ENCODE measurements around the gene ACP3.
A peak's percentile ranks its signal among the peaks of the same experiment; 100 is the strongest.

ACP3 gene

DNA sequence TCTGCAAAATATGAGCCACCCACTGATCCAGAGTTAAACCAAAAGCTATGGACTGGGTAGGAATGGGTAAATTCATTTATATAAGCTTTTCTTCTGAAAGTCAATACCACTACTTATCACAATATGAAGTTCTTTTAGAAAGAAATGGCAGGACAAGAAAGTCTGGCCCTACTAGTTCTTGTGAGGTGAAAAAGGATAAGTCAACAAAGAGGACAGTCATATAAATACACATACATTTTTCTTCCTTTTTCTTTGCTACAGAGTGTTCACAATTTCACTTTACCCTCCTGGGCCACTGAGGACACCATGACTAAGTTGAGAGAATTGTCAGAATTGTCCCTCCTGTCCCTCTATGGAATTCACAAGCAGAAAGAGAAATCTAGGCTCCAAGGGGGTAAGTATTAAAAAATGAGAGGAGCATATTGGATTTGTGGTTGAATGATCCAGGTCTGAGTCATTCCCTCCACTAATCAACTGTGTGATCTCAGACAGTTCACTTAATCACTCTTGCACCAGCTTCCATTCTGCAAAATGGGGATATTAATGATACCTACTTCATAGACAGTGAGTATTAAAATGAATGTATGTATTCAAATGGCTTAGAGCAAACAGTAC, 27.6 kb downstream of the ACP3 start:
- TF ChIP-seq, protein P1, sequence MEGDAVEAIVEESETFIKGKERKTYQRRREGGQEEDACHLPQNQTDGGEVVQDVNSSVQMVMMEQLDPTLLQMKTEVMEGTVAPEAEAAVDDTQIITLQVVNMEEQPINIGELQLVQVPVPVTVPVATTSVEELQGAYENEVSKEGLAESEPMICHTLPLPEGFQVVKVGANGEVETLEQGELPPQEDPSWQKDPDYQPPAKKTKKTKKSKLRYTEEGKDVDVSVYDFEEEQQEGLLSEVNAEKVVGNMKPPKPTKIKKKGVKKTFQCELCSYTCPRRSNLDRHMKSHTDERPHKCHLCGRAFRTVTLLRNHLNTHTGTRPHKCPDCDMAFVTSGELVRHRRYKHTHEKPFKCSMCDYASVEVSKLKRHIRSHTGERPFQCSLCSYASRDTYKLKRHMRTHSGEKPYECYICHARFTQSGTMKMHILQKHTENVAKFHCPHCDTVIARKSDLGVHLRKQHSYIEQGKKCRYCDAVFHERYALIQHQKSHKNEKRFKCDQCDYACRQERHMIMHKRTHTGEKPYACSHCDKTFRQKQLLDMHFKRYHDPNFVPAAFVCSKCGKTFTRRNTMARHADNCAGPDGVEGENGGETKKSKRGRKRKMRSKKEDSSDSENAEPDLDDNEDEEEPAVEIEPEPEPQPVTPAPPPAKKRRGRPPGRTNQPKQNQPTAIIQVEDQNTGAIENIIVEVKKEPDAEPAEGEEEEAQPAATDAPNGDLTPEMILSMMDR (conservative IDR thresholded peaks at IDR 0.05; ENCODE audit: control insufficient read depth, insufficient read depth, low read depth, low read length), result no peak
- DNase-seq (ENCODE audit: low read depth), result peak; percentile 71
- no peak overlapping the region for H3K4me3 ChIP-seq (ENCODE audit: control insufficient read depth, low read depth, low read length)

DNA sequence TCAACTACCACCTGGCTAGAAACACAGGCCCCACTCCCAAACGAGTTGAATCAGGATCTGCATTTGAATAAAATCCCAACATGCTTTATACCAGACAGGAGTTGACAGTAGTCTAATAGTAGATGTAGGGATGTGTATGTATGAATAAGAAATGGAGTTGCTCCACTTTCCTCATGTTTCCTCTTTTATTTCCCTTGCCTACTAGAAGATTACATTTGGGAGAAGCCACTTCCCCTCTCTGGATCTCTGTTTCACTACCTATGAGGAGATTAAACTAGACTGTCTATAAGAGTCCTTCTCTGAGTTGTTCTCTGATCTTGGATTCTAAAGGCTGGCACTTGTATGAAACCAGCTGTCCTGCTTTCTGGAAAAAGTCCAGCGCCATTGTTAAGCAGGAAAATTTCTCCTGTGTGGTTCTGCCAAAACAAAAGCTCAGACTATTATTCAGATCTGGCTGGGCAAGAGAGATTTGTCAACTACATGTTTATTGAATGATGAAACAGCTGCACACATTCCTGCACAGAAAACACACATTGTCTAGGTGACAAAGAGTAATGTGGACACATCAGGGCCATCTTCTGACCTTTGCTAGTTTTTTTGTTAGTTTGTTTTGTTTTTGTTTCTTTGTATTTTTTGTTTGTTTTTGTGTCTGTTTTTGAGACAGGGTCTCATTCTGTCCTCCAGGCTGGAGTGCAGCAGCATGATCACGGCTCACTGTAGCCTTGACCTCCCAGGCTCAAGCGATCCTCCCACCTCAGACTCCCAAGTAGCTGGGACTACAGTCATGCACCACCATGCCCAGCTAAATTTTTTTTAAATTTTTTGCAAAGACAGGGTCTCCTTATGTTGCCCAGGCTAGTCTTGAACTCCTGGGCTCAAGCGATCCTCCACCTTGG, 29.9 kb downstream of the ACP3 start:
- peak; percentile 39 for DNase-seq (ENCODE audit: low read depth)
- TF ChIP-seq, protein P1 (conservative IDR thresholded peaks at IDR 0.05; ENCODE audit: control insufficient read depth, insufficient read depth, low read depth, low read length), result no peak
- H3K4me3 ChIP-seq (ENCODE audit: control insufficient read depth, low read depth, low read length), result no peak overlapping the region

DNA sequence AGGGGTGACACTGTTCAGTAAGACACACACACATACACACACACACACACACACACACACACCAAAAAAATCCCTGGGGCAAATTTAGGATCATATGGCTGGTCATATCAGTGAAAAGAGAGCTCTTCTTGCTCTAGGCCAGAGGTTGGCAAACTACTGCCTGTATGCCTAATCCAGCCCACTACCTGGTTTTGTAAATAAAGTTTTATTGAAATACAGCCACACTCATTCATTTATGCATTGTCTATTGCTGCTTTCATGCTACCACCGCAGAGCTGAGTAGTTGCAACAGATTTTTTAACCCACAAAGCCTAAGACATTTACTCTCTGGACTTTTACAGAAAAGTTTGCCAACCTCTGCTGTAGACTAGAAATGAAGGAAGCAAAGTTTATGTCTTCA, 30.6 kb downstream of the ACP3 start:
- H3K4me3 ChIP-seq (ENCODE audit: control insufficient read depth, low read depth, low read length), result no peak overlapping the region
- no peak for DNase-seq (ENCODE audit: low read depth)
- TF ChIP-seq, protein P1 (conservative IDR thresholded peaks at IDR 0.05; ENCODE audit: control insufficient read depth, insufficient read depth, low read depth, low read length), result no peak

GRCh38 chr3:132348531-132348930, 31.3 kb downstream of the ACP3 start:
- H3K4me3 ChIP-seq (ENCODE audit: control insufficient read depth, low read depth, low read length), result no peak overlapping the region
- no peak for DNase-seq (ENCODE audit: low read depth)

GRCh38 chr3:132350814-132351213, 33.6 kb downstream of the ACP3 start:
- TF ChIP-seq, protein P1 (conservative IDR thresholded peaks at IDR 0.05; ENCODE audit: control insufficient read depth, insufficient read depth, low read depth, low read length), result no peak
- no peak overlapping the region for H3K4me3 ChIP-seq (ENCODE audit: control insufficient read depth, low read depth, low read length)
- DNase-seq (ENCODE audit: low read depth), result no peak

More at GRCh38 chr3:132348531-132348930, 31.3 kb downstream of the ACP3 start:
- TF ChIP-seq, protein P1 (conservative IDR thresholded peaks at IDR 0.05; ENCODE audit: control insufficient read depth, insufficient read depth, low read depth, low read length), result no peak

- no peak for DNase-seq (ENCODE audit: low read depth)
- no peak overlapping the region for H3K4me3 ChIP-seq (ENCODE audit: control insufficient read depth, low read depth, low read length)
- TF ChIP-seq, protein P1 (conservative IDR thresholded peaks at IDR 0.05; ENCODE audit: control insufficient read depth, insufficient read depth, low read depth, low read length), result no peak
Measured at GRCh38 chr3:132351222-132351806, 34.1 kb downstream of the ACP3 start.
